Tibial artery (tissue), 4 donors: ENCODE results near the gene C10orf95.
A peak's percentile ranks its signal among the peaks of the same experiment; 100 is the strongest.

Source experiments
- DNase-seq, 2 donors: peaks; one replicate each; pipeline ENCODE4 v3.0.0-alpha.2; 2019
- H3K27ac ChIP-seq, 2 donors: fragments of 200-600 bp; sonication (generic) in 1 of 2; 1 replicate in 1 of 2; 2 replicates in 1 of 2; pipeline ENCODE4 v1.5.1; 2018 to 2019; ENCODE audit warnings: mild to moderate bottlenecking in 1 of 2
- H3K27me3 ChIP-seq, 2 donors: fragments of 200-600 bp; sonication (generic) in 1 of 2; one replicate each; pipeline versions ENCODE4 v1.5.1 to v1.6.0; 2016 to 2019
- H3K36me3 ChIP-seq, 3 donors: fragments of 200-600 bp; sonication (generic) in 2 of 3; one replicate each; pipeline ENCODE4 v1.5.1; 2016 to 2019; ENCODE audit warnings: mild to moderate bottlenecking in 2 of 3
- H3K4me1 ChIP-seq, 4 donors: fragments of 200-600 bp; sonication (generic) in 2 of 4; 1 replicate in 3 of 4; 2 replicates in 1 of 4; pipeline ENCODE4 v1.5.1; 2016 to 2019
- H3K4me3 ChIP-seq, 2 donors: fragments of 200-600 bp; sonication (generic) in 1 of 2; 1 replicate in 1 of 2; 2 replicates in 1 of 2; pipeline ENCODE4 v1.5.1; 2018 to 2019; ENCODE audit warnings: mild to moderate bottlenecking in 2 of 2
- H3K9me3 ChIP-seq, 3 donors: fragments of 200-600 bp; sonication (generic) in 1 of 3; one replicate each; pipeline ENCODE4 v1.5.1; 2016 to 2019
- CTCF ChIP-seq, 2 experiments: fragments of 200-600 bp in 1 of 2; fragments of 450-650 bp in 1 of 2; IDR thresholded peaks; one replicate each; pipeline ENCODE4 v1.5.1; 2017 to 2019; ENCODE audit warnings: antibody characterized with exemption in 2 of 2, mild to moderate bottlenecking in 1 of 2, moderate library complexity in 1 of 2
- intact Hi-C: fragments of 100-400 bp; cut with DNase I; formaldehyde crosslinking; loops from one replicate; pipeline ENCODE4 v1.15.0; 2023; ENCODE audit warnings: low total_unique reads

The C10orf95 gene

GRCh38 chr10:102401735-102402511 lies 49.4 kb downstream of the C10orf95 start:
- Histone ChIP-seq H3K36me3 (peaks cover 12 to 43% (median 20%) of the 10 kb centered on the region in 3 donors), H3K27me3 (peaks cover 0 to 10% of the 10 kb centered on the region in 2 donors), H3K9me3 (no peaks in the 10 kb centered on the region), H3K27ac (no peak overlapping the region), H3K4me3 (no peak overlapping the region), H3K4me1 (peaks cover 5 to 25% (median 13%) of the 10 kb centered on the region in 4 donors)
- no peak for TF ChIP-seq CTCF (IDR thresholded peaks at IDR 0.05)
- intact Hi-C loops, result loop anchor here (5.0 kb wide), 2 partner anchors 75 to 230 kb away; no protein-coding TSS in a partner anchor
- DNase-seq, result no peak

GRCh38 chr10:102401342-102401654 lies 50.0 kb downstream of the C10orf95 start:
- no peak for DNase-seq
- H3K27ac ChIP-seq, result no peak overlapping the region

GRCh38 chr10:102400598-102401341 lies 50.6 kb downstream of the C10orf95 start:
- DNase-seq, result no peak
- intact Hi-C loops, result loop anchor here (5.0 kb wide), 2 partner anchors 77 to 228 kb away; no protein-coding TSS in a partner anchor
- H3K36me3 ChIP-seq, result peaks cover 12 to 43% (median 20%) of the 10 kb centered on the region in 3 donors
- no peak overlapping the region for H3K27ac ChIP-seq
- H3K4me3 ChIP-seq, result no peak overlapping the region
- H3K27me3 ChIP-seq, result peaks cover 0 to 3% of the 10 kb centered on the region in 2 donors
- TF ChIP-seq CTCF (IDR thresholded peaks at IDR 0.05), result no peak
- no peaks in the 10 kb centered on the region for H3K9me3 ChIP-seq
- H3K4me1 ChIP-seq, result peaks cover 5 to 37% (median 24%) of the 10 kb centered on the region in 4 donors

More at GRCh38 chr10:102401342-102401654, 50.0 kb downstream of the C10orf95 start:
- Histone ChIP-seq H3K4me1 (peaks cover 5 to 32% (median 19%) of the 10 kb centered on the region in 4 donors), H3K36me3 (peaks cover 12 to 43% (median 20%) of the 10 kb centered on the region in 3 donors), H3K27me3 (peaks cover 0 to 7% of the 10 kb centered on the region in 2 donors), H3K4me3 (no peak overlapping the region), H3K9me3 (no peaks in the 10 kb centered on the region)
- intact Hi-C loops, result loop anchor here (5.0 kb wide), 2 partner anchors 76 to 229 kb away; no protein-coding TSS in a partner anchor
- TF ChIP-seq CTCF (IDR thresholded peaks at IDR 0.05), result no peak

GRCh38 chr10:102400076-102400475 lies 51.3 kb downstream of the C10orf95 start:
- Histone ChIP-seq H3K36me3 (peaks cover 12 to 43% (median 20%) of the 10 kb centered on the region in 3 donors), H3K27ac (peak overlapping the region; percentile 71 to 89), H3K4me1 (peaks cover 5 to 38% (median 24%) of the 10 kb centered on the region in 4 donors), H3K9me3 (no peaks in the 10 kb centered on the region), H3K27me3 (no peaks in the 10 kb centered on the region), H3K4me3 (peak overlapping the region in 1 of 2 donors; percentile 64)
- no peak for TF ChIP-seq CTCF (IDR thresholded peaks at IDR 0.05)
- intact Hi-C loops, result loop anchor here (5.0 kb wide), 2 partner anchors 77 to 228 kb away; no protein-coding TSS in a partner anchor
- no peak for DNase-seq
